Measurements from ENCODE around the gene CCDC127. TPM values are rescaled to one million over a fixed set of nuclear protein-coding genes. Genes with fewer than 3 reads are reported as not detected.
A peak's percentile ranks its signal among the peaks of the same experiment; 100 is the strongest.

Gene CCDC127
- total RNA-seq, 4 donors from 2014 or later, result 0.97 to 4.2 (median 1.9) TPM

DNA sequence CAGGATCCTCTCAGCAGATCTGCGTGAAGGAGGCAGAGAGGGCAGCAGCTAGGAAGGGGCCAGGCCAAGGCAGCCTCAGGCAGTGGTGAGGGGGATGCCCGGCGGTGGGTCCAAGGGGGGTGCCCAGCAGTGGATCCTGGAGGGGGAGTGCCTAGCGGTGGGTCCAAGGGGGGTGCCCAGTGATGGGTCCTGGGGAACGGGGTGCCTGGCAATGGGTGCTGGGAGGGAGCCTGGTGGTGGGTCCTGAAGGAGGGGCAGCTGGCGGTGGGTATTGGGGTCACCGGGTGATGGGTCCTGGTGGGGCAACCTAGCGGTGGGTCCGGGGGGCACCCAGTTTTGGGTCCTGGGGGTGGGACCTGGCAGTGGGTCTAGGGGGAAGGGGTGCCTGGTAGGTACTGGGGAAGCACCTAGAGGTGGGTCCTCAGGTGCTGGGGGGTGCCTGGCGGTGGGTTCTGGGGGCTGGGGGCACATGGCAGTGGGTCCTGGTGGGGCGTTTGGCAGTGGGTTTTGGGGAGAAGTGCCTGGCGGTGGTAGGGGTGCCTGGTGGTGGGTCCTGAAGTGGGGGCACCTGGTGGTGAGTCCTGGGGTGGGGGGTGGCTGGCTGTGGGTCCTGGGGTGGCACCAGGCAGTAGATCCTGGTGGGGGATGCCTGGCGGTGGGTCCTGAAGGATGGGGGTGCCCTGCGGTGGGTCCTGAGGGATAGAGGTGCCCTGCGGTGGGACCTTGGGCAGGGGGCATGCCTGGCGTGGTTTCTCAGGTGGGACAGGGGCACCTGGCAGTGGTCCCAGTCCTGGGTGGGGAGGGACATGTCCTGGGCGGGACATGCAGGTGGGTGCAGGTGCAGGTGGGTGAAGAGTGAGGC is 24.8 kb downstream of the CCDC127 start:
- peaks cover 0 to 65% (median 2%) of the 10 kb centered on the region in 4 donors for H3K27me3 ChIP-seq
- no peak for TF ChIP-seq POLR2A (IDR thresholded peaks at IDR 0.05)
- TF ChIP-seq, protein P1, sequence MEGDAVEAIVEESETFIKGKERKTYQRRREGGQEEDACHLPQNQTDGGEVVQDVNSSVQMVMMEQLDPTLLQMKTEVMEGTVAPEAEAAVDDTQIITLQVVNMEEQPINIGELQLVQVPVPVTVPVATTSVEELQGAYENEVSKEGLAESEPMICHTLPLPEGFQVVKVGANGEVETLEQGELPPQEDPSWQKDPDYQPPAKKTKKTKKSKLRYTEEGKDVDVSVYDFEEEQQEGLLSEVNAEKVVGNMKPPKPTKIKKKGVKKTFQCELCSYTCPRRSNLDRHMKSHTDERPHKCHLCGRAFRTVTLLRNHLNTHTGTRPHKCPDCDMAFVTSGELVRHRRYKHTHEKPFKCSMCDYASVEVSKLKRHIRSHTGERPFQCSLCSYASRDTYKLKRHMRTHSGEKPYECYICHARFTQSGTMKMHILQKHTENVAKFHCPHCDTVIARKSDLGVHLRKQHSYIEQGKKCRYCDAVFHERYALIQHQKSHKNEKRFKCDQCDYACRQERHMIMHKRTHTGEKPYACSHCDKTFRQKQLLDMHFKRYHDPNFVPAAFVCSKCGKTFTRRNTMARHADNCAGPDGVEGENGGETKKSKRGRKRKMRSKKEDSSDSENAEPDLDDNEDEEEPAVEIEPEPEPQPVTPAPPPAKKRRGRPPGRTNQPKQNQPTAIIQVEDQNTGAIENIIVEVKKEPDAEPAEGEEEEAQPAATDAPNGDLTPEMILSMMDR (IDR thresholded peaks at IDR 0.05), result no peak
- DNase-seq, result no peak
- 73 to 83% methylated on average over 2 to 8 of the region's 17 CpGs for WGBS, 2 donors
- H3K27ac ChIP-seq, result no peak overlapping the region
- H3K4me1 ChIP-seq, result peaks cover 10 to 24% (median 10%) of the 10 kb centered on the region in 3 donors
- H3K9me3 ChIP-seq, result no peaks in the 10 kb centered on the region
- intact Hi-C loops (cut with DNase I), result no loop called here
- H3K4me3 ChIP-seq, result no peak overlapping the region
- H3K36me3 ChIP-seq, result no peaks in the 10 kb centered on the region

DNA sequence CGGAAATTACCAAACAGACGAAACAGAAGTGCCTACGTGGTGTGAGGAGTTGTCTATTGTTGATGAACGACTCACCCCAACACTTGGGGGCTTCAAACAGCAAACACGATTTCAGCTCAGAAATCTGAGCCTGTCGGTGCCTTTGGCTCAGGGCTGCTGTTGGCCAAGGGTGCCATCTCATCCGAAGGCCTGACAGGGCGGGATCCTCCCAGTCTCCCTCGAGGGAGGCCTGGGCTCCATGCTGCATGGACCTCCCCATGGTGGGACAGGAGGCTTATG is 25.3 kb downstream of the CCDC127 start:
- TF ChIP-seq, protein P1 (IDR thresholded peaks at IDR 0.05), result no peak
- no peak for TF ChIP-seq POLR2A (IDR thresholded peaks at IDR 0.05)
- no peaks in the 10 kb centered on the region for H3K9me3 ChIP-seq
- DNase-seq, result no peak
- H3K27ac ChIP-seq, result no peak overlapping the region
- no peak overlapping the region for H3K4me3 ChIP-seq
- intact Hi-C loops (cut with DNase I), result no loop called here
- H3K27me3 ChIP-seq, result peaks cover 0 to 71% (median 2%) of the 10 kb centered on the region in 4 donors
- peaks cover 10 to 27% (median 13%) of the 10 kb centered on the region in 3 donors for H3K4me1 ChIP-seq
- H3K36me3 ChIP-seq, result no peaks in the 10 kb centered on the region
- 69 to 71% methylated on average over 7 of the region's 9 CpGs for WGBS, 2 donors

DNA sequence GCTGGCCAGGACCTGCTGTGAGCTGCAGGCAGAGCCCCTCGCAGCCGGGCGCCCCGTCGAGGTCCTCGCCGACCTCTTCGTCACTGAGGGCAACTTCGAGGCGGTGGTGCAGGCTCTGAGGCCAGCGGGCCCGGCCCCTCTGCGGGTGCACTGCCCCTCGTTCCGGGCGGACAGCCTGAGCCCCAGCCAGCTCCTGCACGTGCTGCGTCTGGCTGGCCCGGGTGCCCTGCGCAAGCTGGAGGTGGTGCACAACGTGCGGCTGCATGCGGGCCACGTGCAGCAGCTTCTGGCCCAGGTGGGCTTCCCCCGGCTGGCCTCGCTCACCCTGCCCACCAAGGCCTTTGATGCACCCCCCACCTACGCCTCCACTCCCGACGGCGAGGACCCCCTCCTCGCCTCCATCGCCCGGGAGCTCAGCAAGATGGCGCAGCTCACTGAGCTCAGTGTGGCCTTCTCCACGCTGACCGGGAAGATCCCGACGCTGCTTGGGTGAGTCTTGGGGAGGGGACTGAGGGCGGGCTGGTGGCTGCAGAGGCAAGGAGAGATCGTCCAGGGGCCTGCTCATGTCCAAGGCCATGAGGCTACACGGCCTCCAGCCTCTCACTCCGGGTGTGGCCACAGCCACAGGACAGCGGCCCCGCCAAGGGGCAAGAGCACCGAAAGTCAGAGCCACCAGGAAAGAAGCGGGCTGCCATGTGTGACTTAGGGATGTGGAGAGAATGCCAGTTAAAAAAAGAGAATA is 25.8 kb downstream of the CCDC127 start:
- H3K4me3 ChIP-seq, result peak overlapping the region in 1 of 4 donors; percentile 47
- no peaks in the 10 kb centered on the region for H3K9me3 ChIP-seq
- no peak overlapping the region for H3K27ac ChIP-seq
- DNase-seq, result no peak
- H3K27me3 ChIP-seq, result peaks cover 0 to 76% (median 2%) of the 10 kb centered on the region in 4 donors
- intact Hi-C loops (cut with DNase I), result no loop called here
- peaks cover 10 to 27% (median 13%) of the 10 kb centered on the region in 3 donors for H3K4me1 ChIP-seq
- TF ChIP-seq POLR2A (IDR thresholded peaks at IDR 0.05), result no peak
- TF ChIP-seq, protein P1 (IDR thresholded peaks at IDR 0.05), result no peak
- 100% methylated on average over 4 to 5 of the region's 46 CpGs for WGBS, 2 donors
- no peaks in the 10 kb centered on the region for H3K36me3 ChIP-seq

DNA sequence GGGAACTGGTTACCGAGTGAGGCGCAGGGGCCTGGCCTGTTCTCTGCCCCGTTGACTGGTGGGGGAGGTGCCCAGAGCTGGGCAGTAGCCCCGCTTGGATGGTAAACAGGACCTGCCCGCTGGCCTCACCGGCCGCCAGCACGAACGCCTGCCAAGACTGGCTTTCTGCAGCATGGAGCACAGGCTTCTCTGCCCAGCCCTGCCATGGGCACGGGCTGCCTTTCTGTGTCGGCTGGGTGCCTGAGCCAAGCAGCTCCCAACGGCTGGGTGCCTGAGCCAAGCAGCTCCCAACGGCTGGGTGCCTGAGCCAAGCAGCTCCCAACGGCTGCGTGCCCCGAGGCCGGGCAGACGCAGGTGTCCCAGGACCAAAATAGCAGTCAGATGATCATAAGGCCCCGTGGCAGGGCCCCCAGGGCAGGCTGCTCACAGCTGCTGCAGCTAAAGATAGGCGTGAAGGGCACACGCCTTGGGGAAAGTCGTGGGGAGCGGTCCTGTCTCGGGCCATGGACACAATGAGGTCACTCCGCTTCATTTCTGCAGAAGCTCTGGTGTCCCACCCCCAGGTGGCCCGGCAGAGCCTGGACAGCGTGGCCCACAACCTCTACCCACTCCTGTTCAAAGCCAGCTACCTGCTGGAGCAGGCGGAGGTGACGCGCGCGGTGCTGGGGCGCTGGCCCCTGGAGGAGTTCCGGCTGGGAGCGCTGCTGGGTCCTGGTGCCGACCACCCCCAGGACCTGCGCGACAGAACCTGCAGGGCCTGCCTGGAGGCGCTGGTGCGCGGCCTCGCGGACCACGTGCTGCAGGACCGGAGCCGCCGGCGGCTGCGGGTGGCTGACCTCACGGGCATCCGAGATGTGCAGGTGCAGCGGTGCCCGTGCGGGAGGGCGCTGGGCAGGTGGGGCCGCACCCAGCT is 26.7 kb downstream of the CCDC127 start, which contains the start of gene LRRC14B:
TSS of gene LRRC14B (plus strand) at position 460 of the 913 bp plus-strand sequence. CDS start at position 504, 44 bp downstream.
- Histone ChIP-seq H3K27ac (no peak within 1 kb of the TSS), H3K9me3 (no peaks in the 10 kb centered on the region), H3K4me3 (peak within 1 kb of the TSS in 2 of 4 donors; percentile 9 to 47), H3K27me3 (peaks cover 0 to 84% (median 2%) of the 10 kb centered on the region in 4 donors), H3K4me1 (peaks cover 10 to 27% (median 13%) of the 10 kb centered on the region in 3 donors), H3K36me3 (no peaks in the 10 kb centered on the region)
- DNase-seq, result no peak
- TF ChIP-seq, protein P1 (IDR thresholded peaks at IDR 0.05), result no peak
- TF ChIP-seq POLR2A (IDR thresholded peaks at IDR 0.05), result no peak
- WGBS, 2 donors, result 7% methylated on average over 11 of the region's 56 CpGs; no CpG with 5 or more reads in 1 of the 2 donors
- intact Hi-C loops (cut with DNase I), result no loop called here
